Stimulated activated CD8-positive, alpha-beta memory T cell treated with anti-CD3 and anti-CD28 coated beads, Interleukin-7, amount 100 ng/mL, for 4 hours (primary cell): ENCODE measurements around the gene TIGD3.

Experiments
- DNase-seq, 2 donors: peaks; one replicate each; pipeline ENCODE4 v3.0.0-alpha.2; 2020; ENCODE audit warnings: low read depth in 2 of 2

TIGD3 gene

GRCh38 chr11:65390099-65390941 lies 35.8 kb downstream of the TIGD3 start:
- DNase-seq, result no peak

- no peak for DNase-seq
Measured at GRCh38 chr11:65390996-65391395, 36.4 kb downstream of the TIGD3 start.

GRCh38 chr11:65392186-65392829 lies 37.8 kb downstream of the TIGD3 start:
- DNase-seq, result no peak

GRCh38 chr11:65392899-65393298 lies 38.3 kb downstream of the TIGD3 start:
- no peak for DNase-seq

- no peak for DNase-seq
Measured at GRCh38 chr11:65393513-65394079, 39.0 kb downstream of the TIGD3 start.

- no peak for DNase-seq
Measured at GRCh38 chr11:65394125-65394536, 39.6 kb downstream of the TIGD3 start.

GRCh38 chr11:65395961-65396530 lies 41.5 kb downstream of the TIGD3 start:
- DNase-seq, result no peak

- DNase-seq, result no peak
Measured at GRCh38 chr11:65396769-65397745, 42.5 kb downstream of the TIGD3 start.

- DNase-seq, result no peak
Measured at GRCh38 chr11:65398362-65398910, 43.9 kb downstream of the TIGD3 start.

- DNase-seq, result no peak
Measured at GRCh38 chr11:65399249-65399648, 44.7 kb downstream of the TIGD3 start.

- no peak for DNase-seq
Measured at GRCh38 chr11:65399845-65400244, 45.3 kb downstream of the TIGD3 start.

GRCh38 chr11:65400307-65401072 lies 45.9 kb downstream of the TIGD3 start:
- DNase-seq, result no peak

- no peak for DNase-seq
Measured at GRCh38 chr11:65401073-65401802, 46.7 kb downstream of the TIGD3 start.

GRCh38 chr11:65401803-65402248 lies 47.3 kb downstream of the TIGD3 start:
- no peak for DNase-seq

- DNase-seq, result no peak
Measured at GRCh38 chr11:65402790-65403189, 48.2 kb downstream of the TIGD3 start.

- DNase-seq, result no peak
Measured at GRCh38 chr11:65403607-65404121, 49.1 kb downstream of the TIGD3 start.

- no peak for DNase-seq
Measured at GRCh38 chr11:65404210-65404609, 49.7 kb downstream of the TIGD3 start.

- no peak for DNase-seq
Measured at GRCh38 chr11:65404638-65405339, 50.2 kb downstream of the TIGD3 start.
